GM12878 (cell line): Measurements from ENCODE around the gene NAA10. TPM values are rescaled to one million over a fixed set of nuclear protein-coding genes. Genes with fewer than 3 reads are reported as not detected.

Experiments used
- ATAC-seq: fragments of 200-7000 bp; cut with Tn5 transposase; 3 replicates; pipeline ENCODE4 v1.9.1; 2020; ENCODE audit warnings: mild to moderate bottlenecking, moderate library complexity
- BruUV-seq: library from RNA; stranded (reverse); fragments of 400-500 nt; replicated peaks from 2 replicates; lab custom pipeline; 2021; lab: Mats Ljungman, UMichigan
- CTCF ChIA-PET: fragments of 300-600 bp; sonication (Branson Sonifier 250); formaldehyde crosslinking; extraction: SDS; loops from one replicate; lab custom pipeline; 2021; ENCODE audit warnings: inconsistent platforms; lab: Yijun Ruan, JAX
- POLR2A ChIA-PET: fragments of 350-600 bp; formaldehyde crosslinking; extraction: SDS; loops from one replicate; lab custom pipeline; 2021; ENCODE audit warnings: inconsistent platforms; lab: Charles Lee
- RAD21 ChIA-PET: fragments of 300-600 bp; sonication (Branson Sonifier 250); formaldehyde crosslinking; loops from one replicate; lab custom pipeline; 2023; ENCODE audit warnings: antibody characterized with exemption; ENCODE audit not compliant: unreplicated experiment; lab: Charles Lee
- SMC1A ChIA-PET: fragments of 300-600 bp; sonication (Branson Sonifier 250); formaldehyde crosslinking; loops from one replicate; lab custom pipeline; 2023; ENCODE audit not compliant: unreplicated experiment, uncharacterized antibody; lab: Charles Lee
- DNase-seq: peaks from one replicate; pipeline ENCODE4 v3.0.0-alpha.2; 2011; ENCODE audit warnings: low read depth, low spot score
- FAIRE-seq: peaks from 3 replicates; lab custom pipeline; 2011; peaks lifted over from hg19 to GRCh38; lab: Jason Lieb, UNC
- H2AFZ ChIP-seq: 2 replicates; pipeline ENCODE4 v1.6.0; 2011; ENCODE audit warnings: low read depth, low read length, control low read depth; ENCODE audit not compliant: control insufficient read depth
- H3K27ac ChIP-seq: 2 replicates; pipeline ENCODE4 v1.5.1; 2011; ENCODE audit warnings: control low read depth; ENCODE audit not compliant: control insufficient read depth, insufficient read depth
- H3K27me3 ChIP-seq, 2 experiments: replicated peaks in 1 of 2; 2 replicates each; pipeline versions ENCODE4 v1.6.0 to v1.6.1; 2011; ENCODE audit warnings: low read length in 1 of 2; ENCODE audit not compliant: control insufficient read depth in 2 of 2, insufficient read depth in 2 of 2
- H3K36me3 ChIP-seq, 2 experiments: 2 replicates each; pipeline ENCODE4 v1.5.1; 2011; ENCODE audit warnings: low read length in 1 of 2; ENCODE audit not compliant: control insufficient read depth in 2 of 2, insufficient read depth in 2 of 2
- H3K4me1 ChIP-seq: 2 replicates; pipeline ENCODE4 v1.6.1; 2011; ENCODE audit warnings: mild to moderate bottlenecking, low read length, moderate library complexity, mixed read lengths; ENCODE audit not compliant: control insufficient read depth, insufficient read depth
- H3K4me2 ChIP-seq: 2 replicates; pipeline ENCODE4 v1.6.0; 2011; ENCODE audit warnings: control low read depth; ENCODE audit not compliant: control insufficient read depth, insufficient read depth
- H3K4me3 ChIP-seq: fragments of 200-600 bp; sonication (generic); 2 replicates; pipeline ENCODE4 v1.5.1; 2016
- H3K79me2 ChIP-seq: 2 replicates; pipeline ENCODE4 v1.6.0; 2011; ENCODE audit warnings: low read length; ENCODE audit not compliant: control insufficient read depth, insufficient read depth
- H3K9ac ChIP-seq: 2 replicates; pipeline ENCODE4 v1.8.0; 2011; ENCODE audit warnings: low read length, control low read depth, mixed read lengths; ENCODE audit not compliant: control insufficient read depth, insufficient read depth
- H3K9me3 ChIP-seq: replicated peaks from 3 replicates; pipeline ENCODE4 v1.5.1; 2011; ENCODE audit warnings: mild to moderate bottlenecking, low read length; ENCODE audit not compliant: control insufficient read depth, insufficient read depth
- H4K20me1 ChIP-seq: 2 replicates; pipeline ENCODE4 v1.6.0; 2011; ENCODE audit not compliant: control insufficient read depth, insufficient read depth
- BHLHE40 ChIP-seq, 2 experiments: fragments of 450-650 bp in 1 of 2; IDR thresholded peaks; 2 replicates each; pipeline ENCODE4 v1.6.1; 2011 to 2017; ENCODE audit warnings: low read depth in 2 of 2, borderline replicate concordance in 1 of 2, improper control_type of control experiment in 1 of 2, low read length in 1 of 2, mild to moderate bottlenecking in 1 of 2
- CREB1 ChIP-seq: IDR thresholded peaks from 2 replicates; pipeline ENCODE4 v1.6.1; 2012; ENCODE audit warnings: low read depth, mild to moderate bottlenecking, inconsistent platforms
- EGR1 ChIP-seq, 2 experiments: IDR thresholded peaks; 1 replicate in 1 of 2; 2 replicates in 1 of 2; pipeline ENCODE4 v1.6.1; 2011 to 2012; ENCODE audit warnings: low read depth in 2 of 2, low read length in 2 of 2, borderline replicate concordance in 1 of 2, mild to moderate bottlenecking in 1 of 2, moderate library complexity in 1 of 2
- POLR2AphosphoS2 ChIP-seq: IDR thresholded peaks from 2 replicates; pipeline ENCODE4 v1.6.1; 2011; ENCODE audit warnings: low read depth, mild to moderate bottlenecking, low read length, improper control_type of control experiment, moderate library complexity
- SMARCA5 ChIP-seq: fragments of 450-650 bp; IDR thresholded peaks from 2 replicates; pipeline ENCODE4 v1.6.1; 2017; ENCODE audit warnings: mild to moderate bottlenecking
- SUZ12 ChIP-seq: fragments of 200-600 bp; sonication (generic); IDR thresholded peaks from one replicate; pipeline ENCODE4 v1.6.1; 2018; ENCODE audit warnings: antibody characterized with exemption, mild to moderate bottlenecking; ENCODE audit not compliant: unreplicated experiment
- WGBS: methylation state at CpG from one replicate; pipeline ENCODE4 v1.1.6; 2016; ENCODE audit warnings: low lambda C conversion rate; ENCODE audit not compliant: insufficient replicate concordance, insufficient coverage; ENCODE audit errors: missing lambda C conversion rate; 5-methylcytosine and 5-hydroxymethylcytosine counted together
- in situ Hi-C: fragments of 300-500 bp; cut with MboI; formaldehyde crosslinking; loops from 9 replicates; pipeline ENCODE4 v1.14.3; 2018; ENCODE audit warnings: mixed read lengths
- intact Hi-C: fragments of 100-400 bp; cut with micrococcal nuclease; formaldehyde crosslinking; loops from one replicate; pipeline ENCODE4 v1.14.2; 2022; ENCODE audit not compliant: unreplicated experiment
- polyA plus RNA-seq, 11 experiments: library from polyadenylated mRNA; depleted of rRNA in 4 of 11; unstranded in 6 of 11; stranded (reverse) in 5 of 11; fragments of >200 nt; fragmentation: Nextera tagmentation in 4 of 11; fragmentation: Illumina TruSeq in 1 of 11; extraction: Ambion mirVana in 4 of 11; extraction: Trizol in 1 of 11; gene quantifications; 1 replicate in 1 of 11; 2 replicates in 10 of 11; pipeline versions ENCODE4 v1.2.1 to v1.2.3, GENCODE V29; 2011 to 2016; ENCODE audit warnings: inconsistent platforms in 2 of 11, missing spikeins in 2 of 11, low read depth in 1 of 11
- total RNA-seq, 4 experiments: library from RNA; depleted of rRNA in 3 of 4; stranded (reverse); fragments of >200 nt in 3 of 4; fragmentation: Illumina TruSeq in 1 of 4; extraction: Trizol in 1 of 4; gene quantifications; 2 replicates each; pipeline versions ENCODE4 v1.2.1 to v1.2.3, GENCODE V29; 2013 to 2021
- TF ChIP-seq, protein P1 (sequence below): fragments of 450-650 bp; IDR thresholded peaks from 2 replicates; pipeline ENCODE4 v1.6.1; 2016; ENCODE audit warnings: mild to moderate bottlenecking
- TF ChIP-seq, protein P2 (sequence below): fragments of 450-650 bp; IDR thresholded peaks from 2 replicates; pipeline ENCODE4 v1.6.1; 2018; ENCODE audit warnings: mild to moderate bottlenecking, low read depth, moderate library complexity; ENCODE audit not compliant: partially characterized antibody
- TF ChIP-seq, protein P3 (sequence below): IDR thresholded peaks from 2 replicates; pipeline ENCODE4 v1.6.1; 2012; ENCODE audit warnings: low read depth, low read length, improper control_type of control experiment
- TF ChIP-seq, protein P4 (sequence below): fragments of 450-650 bp; IDR thresholded peaks from 2 replicates; pipeline ENCODE4 v1.6.1; 2017; ENCODE audit warnings: mild to moderate bottlenecking
- TF ChIP-seq, protein P5 (sequence below): fragments of 450-650 bp; IDR thresholded peaks from 2 replicates; pipeline ENCODE4 v1.6.1; 2016; ENCODE audit warnings: mild to moderate bottlenecking

NAA10 gene
- total and polyA plus RNA-seq, 10 of the 15 experiments (the other 5 are each of a cell fraction or from before 2014, with no cell fraction given), result 7.9 to 212 (median 98.9) TPM

DNA sequence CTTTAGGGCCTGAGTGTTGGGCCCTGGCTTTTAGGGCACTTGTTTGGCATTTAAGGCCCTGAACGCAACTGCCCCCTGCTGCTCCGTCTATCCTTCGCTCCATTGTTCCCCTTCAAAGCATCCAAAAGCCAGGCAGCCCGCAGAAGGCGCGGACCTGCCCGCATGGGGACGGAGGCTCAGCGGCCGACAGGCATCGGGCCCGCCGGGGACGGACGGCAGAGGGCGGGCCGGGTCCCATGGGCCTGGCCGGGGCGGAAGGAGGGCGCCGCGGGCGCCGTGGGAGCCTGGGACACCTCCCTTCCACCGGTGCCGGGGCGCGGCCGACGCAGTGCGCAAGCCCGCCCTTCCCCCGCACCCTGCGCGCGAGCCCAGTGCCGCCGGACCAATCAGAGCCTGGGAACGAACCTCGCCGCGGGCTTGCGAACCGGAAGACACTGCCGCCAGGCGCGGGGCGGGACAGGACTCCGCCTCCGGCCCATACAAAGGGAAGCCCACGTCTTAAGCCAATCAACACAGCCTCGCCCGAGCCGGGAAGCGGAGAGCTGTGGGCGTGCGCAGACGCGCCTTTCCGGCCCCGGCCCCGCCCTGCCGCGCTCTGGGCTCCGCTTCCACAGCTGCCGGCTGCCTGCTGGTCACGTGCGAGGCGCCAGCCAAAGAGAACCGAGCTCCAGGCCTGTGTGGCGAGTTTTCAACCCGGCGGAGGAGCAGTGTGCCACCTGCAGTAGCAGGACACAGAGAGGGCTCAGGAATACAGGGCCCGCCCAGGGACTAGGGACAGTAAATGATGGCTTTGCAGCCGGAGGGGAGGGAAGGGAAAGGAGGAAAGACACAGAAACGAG lies 6.7 kb downstream of the NAA10 start:
- Histone ChIP-seq H3K36me3 (peaks cover 0 to 2% of the 10 kb centered on the region in 2 experiments; a peak in 3 of 4 replicates), H3K4me2 (peak overlapping the region; percentile 93), H2AFZ (no peak overlapping the region), H3K27ac (peak overlapping the region; percentile 98), H3K4me3 (peak overlapping the region; percentile 74), H3K4me1 (peaks cover 9% of the 10 kb centered on the region; the same call in 1 of the 2 replicates), H3K79me2 (peaks cover 33% of the 10 kb centered on the region), H3K27me3 (no peaks in the 10 kb centered on the region), H3K9ac (peak overlapping the region; percentile 97), H3K9me3 (no peaks in the 10 kb centered on the region; the same call in 2 of the 3 replicates), H4K20me1 (no peaks in the 10 kb centered on the region)
- POLR2A ChIA-PET, result interaction anchor here (0.5 to 5.8 kb wide), 9 partner anchors 9 to 201 kb away, joined by 3 to 68 read pairs (median 4); partner anchors contain the start of genes HCFC1, IDH3G, SSR4 and TMEM187
- SMC1A ChIA-PET, result interaction anchor here (0.6 to 5.5 kb wide), 3 partner anchors 19 to 74 kb away, joined by 3 to 61 read pairs (median 5); no protein-coding TSS in a partner anchor
- intact Hi-C loops (loop anchor here (2.0 to 5.0 kb wide), 4 partner anchors 43 to 444 kb away; partner anchors contain the start of genes ABCD1, BCAP31, FLNA and HCFC1), in situ Hi-C loops (loop anchor here (10.0 kb wide), 1 partner anchor 57 kb away; no protein-coding TSS in a partner anchor)
- WGBS, result 2% methylated on average over 71 of the region's 76 CpGs
- peak; percentile 95 for FAIRE-seq
- ATAC-seq, result peak; percentile 78
- RAD21 ChIA-PET, result interaction anchor here (1.0 to 6.2 kb wide), 4 partner anchors 17 to 134 kb away, joined by 3 to 48 read pairs (median 8); partner anchors contain the start of genes HCFC1, IDH3G and SSR4
- no TSS peak for BruUV-seq
- CTCF ChIA-PET, result interaction anchor here (0.6 to 8.7 kb wide), 7 partner anchors 19 to 206 kb away, joined by 3 to 172 read pairs (median 4); partner anchors contain the start of genes PLXNB3 and RENBP
- peak; percentile 91 for DNase-seq
- TF ChIP-seq EGR1 (IDR thresholded peaks at IDR 0.05; ENCODE audit: borderline replicate concordance in 1 of 2, low read depth in 2 of 2, low read length in 2 of 2) (peak in 1 of 2 experiments; percentile 30; a peak in 1 of 3 replicates), BHLHE40 (IDR thresholded peaks at IDR 0.05; ENCODE audit: borderline replicate concordance in 1 of 2, low read depth in 2 of 2, low read length in 1 of 2) (peak; percentile 84 to 94), SMARCA5 (no peak), CREB1 (peak; percentile 34; the same call in 1 of the 2 replicates), POLR2AphosphoS2 (peak; percentile 29; the same call in 1 of the 2 replicates), SUZ12 (no peak)
- TF ChIP-seq, protein P1, sequence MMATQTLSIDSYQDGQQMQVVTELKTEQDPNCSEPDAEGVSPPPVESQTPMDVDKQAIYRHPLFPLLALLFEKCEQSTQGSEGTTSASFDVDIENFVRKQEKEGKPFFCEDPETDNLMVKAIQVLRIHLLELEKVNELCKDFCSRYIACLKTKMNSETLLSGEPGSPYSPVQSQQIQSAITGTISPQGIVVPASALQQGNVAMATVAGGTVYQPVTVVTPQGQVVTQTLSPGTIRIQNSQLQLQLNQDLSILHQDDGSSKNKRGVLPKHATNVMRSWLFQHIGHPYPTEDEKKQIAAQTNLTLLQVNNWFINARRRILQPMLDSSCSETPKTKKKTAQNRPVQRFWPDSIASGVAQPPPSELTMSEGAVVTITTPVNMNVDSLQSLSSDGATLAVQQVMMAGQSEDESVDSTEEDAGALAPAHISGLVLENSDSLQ, result peak; percentile 61; the same call in 1 of the 2 replicates
- TF ChIP-seq, protein P2, sequence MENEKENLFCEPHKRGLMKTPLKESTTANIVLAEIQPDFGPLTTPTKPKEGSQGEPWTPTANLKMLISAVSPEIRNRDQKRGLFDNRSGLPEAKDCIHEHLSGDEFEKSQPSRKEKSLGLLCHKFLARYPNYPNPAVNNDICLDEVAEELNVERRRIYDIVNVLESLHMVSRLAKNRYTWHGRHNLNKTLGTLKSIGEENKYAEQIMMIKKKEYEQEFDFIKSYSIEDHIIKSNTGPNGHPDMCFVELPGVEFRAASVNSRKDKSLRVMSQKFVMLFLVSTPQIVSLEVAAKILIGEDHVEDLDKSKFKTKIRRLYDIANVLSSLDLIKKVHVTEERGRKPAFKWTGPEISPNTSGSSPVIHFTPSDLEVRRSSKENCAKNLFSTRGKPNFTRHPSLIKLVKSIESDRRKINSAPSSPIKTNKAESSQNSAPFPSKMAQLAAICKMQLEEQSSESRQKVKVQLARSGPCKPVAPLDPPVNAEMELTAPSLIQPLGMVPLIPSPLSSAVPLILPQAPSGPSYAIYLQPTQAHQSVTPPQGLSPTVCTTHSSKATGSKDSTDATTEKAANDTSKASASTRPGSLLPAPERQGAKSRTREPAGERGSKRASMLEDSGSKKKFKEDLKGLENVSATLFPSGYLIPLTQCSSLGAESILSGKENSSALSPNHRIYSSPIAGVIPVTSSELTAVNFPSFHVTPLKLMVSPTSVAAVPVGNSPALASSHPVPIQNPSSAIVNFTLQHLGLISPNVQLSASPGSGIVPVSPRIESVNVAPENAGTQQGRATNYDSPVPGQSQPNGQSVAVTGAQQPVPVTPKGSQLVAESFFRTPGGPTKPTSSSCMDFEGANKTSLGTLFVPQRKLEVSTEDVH, result no peak
- TF ChIP-seq, protein P3, sequence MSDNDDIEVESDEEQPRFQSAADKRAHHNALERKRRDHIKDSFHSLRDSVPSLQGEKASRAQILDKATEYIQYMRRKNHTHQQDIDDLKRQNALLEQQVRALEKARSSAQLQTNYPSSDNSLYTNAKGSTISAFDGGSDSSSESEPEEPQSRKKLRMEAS, result 0 out of 2 replicates have a peak, but pooled peaks have one; percentile 33
- TF ChIP-seq, protein P4, sequence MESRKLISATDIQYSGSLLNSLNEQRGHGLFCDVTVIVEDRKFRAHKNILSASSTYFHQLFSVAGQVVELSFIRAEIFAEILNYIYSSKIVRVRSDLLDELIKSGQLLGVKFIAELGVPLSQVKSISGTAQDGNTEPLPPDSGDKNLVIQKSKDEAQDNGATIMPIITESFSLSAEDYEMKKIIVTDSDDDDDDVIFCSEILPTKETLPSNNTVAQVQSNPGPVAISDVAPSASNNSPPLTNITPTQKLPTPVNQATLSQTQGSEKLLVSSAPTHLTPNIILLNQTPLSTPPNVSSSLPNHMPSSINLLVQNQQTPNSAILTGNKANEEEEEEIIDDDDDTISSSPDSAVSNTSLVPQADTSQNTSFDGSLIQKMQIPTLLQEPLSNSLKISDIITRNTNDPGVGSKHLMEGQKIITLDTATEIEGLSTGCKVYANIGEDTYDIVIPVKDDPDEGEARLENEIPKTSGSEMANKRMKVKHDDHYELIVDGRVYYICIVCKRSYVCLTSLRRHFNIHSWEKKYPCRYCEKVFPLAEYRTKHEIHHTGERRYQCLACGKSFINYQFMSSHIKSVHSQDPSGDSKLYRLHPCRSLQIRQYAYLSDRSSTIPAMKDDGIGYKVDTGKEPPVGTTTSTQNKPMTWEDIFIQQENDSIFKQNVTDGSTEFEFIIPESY, result no peak
- TF ChIP-seq, protein P5, sequence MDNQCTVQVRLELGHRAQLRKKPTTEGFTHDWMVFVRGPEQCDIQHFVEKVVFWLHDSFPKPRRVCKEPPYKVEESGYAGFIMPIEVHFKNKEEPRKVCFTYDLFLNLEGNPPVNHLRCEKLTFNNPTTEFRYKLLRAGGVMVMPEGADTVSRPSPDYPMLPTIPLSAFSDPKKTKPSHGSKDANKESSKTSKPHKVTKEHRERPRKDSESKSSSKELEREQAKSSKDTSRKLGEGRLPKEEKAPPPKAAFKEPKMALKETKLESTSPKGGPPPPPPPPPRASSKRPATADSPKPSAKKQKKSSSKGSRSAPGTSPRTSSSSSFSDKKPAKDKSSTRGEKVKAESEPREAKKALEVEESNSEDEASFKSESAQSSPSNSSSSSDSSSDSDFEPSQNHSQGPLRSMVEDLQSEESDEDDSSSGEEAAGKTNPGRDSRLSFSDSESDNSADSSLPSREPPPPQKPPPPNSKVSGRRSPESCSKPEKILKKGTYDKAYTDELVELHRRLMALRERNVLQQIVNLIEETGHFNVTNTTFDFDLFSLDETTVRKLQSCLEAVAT, result 0 out of 2 replicates have a peak, but pooled peaks have one; percentile 29
